Spleen (tissue), 7 donors: ENCODE measurements around the gene GP5.

Source experiments
- POLR2A ChIP-seq, 3 donors: fragments of 450-650 bp; IDR thresholded peaks; one replicate each; pipeline ENCODE4 v1.5.1; 2017; ENCODE audit warnings: antibody characterized with exemption in 3 of 3, mild to moderate bottlenecking in 1 of 3
- POLR2AphosphoS5 ChIP-seq, 3 donors: sonication (generic); formaldehyde crosslinking; IDR thresholded peaks; one replicate each; pipeline ENCODE4 v1.5.1; 2017; ENCODE audit warnings: antibody characterized with exemption in 3 of 3
- TF ChIP-seq, protein P1 (sequence below), 11 experiments: fragments of 200-600 bp in 7 of 11; fragments of 450-650 bp in 4 of 11; sonication (generic) in 4 of 11; IDR thresholded peaks in 8 of 11; conservative IDR thresholded peaks in 3 of 11; 1 replicate in 7 of 11; 2 replicates in 4 of 11; pipeline versions ENCODE4 v1.4.0 to v1.8.0; 2016 to 2021; ENCODE audit warnings: antibody characterized with exemption in 11 of 11, inconsistent platforms in 4 of 11, mild to moderate bottlenecking in 1 of 11
- donor health status: DM: no; HTN: no; CAD: no; lungs with moderate emphysema.
- donor health status: DM: no; HTN: no; CAD: no.
- donor health status: DM: no; HTN: no; CAD: no.

DNA sequence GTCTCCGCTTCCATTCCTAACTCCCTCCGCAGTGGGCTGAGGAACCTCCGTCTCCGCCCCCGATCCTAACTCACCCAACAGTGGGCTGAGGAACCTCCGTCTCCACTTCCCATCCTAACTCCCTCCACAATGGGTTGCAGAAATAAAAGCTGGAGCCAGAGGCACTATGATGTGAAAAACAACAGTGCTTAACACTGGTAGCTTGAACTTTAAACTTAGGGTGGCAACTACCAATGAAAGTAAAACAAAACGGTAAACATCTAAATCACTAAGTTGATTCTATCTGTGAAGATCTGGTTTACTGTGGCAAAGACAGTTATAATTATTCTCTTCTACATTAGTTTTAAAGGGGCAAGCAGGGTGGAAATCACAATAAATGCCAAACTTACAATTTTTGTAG lies 25.9 kb upstream of the GP5 start:
- TF ChIP-seq POLR2AphosphoS5 (IDR thresholded peaks at IDR 0.05) (no peak), POLR2A (IDR thresholded peaks at IDR 0.05) (no peak)
- TF ChIP-seq, protein P1, sequence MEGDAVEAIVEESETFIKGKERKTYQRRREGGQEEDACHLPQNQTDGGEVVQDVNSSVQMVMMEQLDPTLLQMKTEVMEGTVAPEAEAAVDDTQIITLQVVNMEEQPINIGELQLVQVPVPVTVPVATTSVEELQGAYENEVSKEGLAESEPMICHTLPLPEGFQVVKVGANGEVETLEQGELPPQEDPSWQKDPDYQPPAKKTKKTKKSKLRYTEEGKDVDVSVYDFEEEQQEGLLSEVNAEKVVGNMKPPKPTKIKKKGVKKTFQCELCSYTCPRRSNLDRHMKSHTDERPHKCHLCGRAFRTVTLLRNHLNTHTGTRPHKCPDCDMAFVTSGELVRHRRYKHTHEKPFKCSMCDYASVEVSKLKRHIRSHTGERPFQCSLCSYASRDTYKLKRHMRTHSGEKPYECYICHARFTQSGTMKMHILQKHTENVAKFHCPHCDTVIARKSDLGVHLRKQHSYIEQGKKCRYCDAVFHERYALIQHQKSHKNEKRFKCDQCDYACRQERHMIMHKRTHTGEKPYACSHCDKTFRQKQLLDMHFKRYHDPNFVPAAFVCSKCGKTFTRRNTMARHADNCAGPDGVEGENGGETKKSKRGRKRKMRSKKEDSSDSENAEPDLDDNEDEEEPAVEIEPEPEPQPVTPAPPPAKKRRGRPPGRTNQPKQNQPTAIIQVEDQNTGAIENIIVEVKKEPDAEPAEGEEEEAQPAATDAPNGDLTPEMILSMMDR (IDR thresholded peaks at IDR 0.05 in 8 of 11, conservative IDR thresholded peaks at IDR 0.05 in 3 of 11) = no peak
